HCT116 (cell line): ENCODE data around the gene NKX6-1. TPM values are rescaled to one million over a fixed set of nuclear protein-coding genes. Genes with fewer than 3 reads are reported as not detected.

ENCODE experiments used
- ATAC-seq: fragments of 200-7000 bp; cut with Tn5 transposase; 2 replicates; pipeline ENCODE4 v1.9.1; 2020; ENCODE audit warnings: mild to moderate bottlenecking, moderate library complexity
- BruUV-seq: library from RNA; stranded (reverse); fragments of 400-500 nt; replicated peaks from 2 replicates; lab custom pipeline; 2021; lab: Mats Ljungman, UMichigan
- CTCF ChIA-PET: fragments of 300-600 bp; sonication (Branson Sonifier 250); formaldehyde crosslinking; loops from one replicate; lab custom pipeline; 2021; ENCODE audit warnings: antibody characterized with exemption; lab: Charles Lee
- POLR2A ChIA-PET: fragments of 300-600, 350-600 bp; sonication (Branson Sonifier 250); formaldehyde crosslinking; loops from one replicate; lab custom pipeline; 2021; ENCODE audit warnings: antibody characterized with exemption; lab: Charles Lee
- RAD21 ChIA-PET, 2 experiments: fragments of 300-600 bp; sonication (Branson Sonifier 250); formaldehyde crosslinking; loops; one replicate each; lab custom pipeline; 2023; ENCODE audit warnings: low total read pairs in 2 of 2; ENCODE audit not compliant: uncharacterized antibody in 2 of 2, unreplicated experiment in 2 of 2, low non-redundant PET in 1 of 2; lab: Charles Lee
- DNase-seq: peaks from one replicate; pipeline ENCODE4 v3.0.0-alpha.2; 2010; ENCODE audit warnings: low read depth, low spot score
- H2AFZ ChIP-seq: fragments of 200-600 bp; shearing (Covaris generic), sonication (generic); 2 replicates; pipeline ENCODE4 v1.6.1; 2017; ENCODE audit warnings: low read depth, mixed run types, mixed read lengths, antibody characterized with exemption, low read length; ENCODE audit not compliant: poor library complexity, severe bottlenecking
- H3K27ac ChIP-seq: 2 replicates; pipeline ENCODE4 v1.5.1; 2012; ENCODE audit warnings: low read depth, low read length
- H3K27me3 ChIP-seq: fragments of 200-600 bp; sonication (generic); 2 replicates; pipeline ENCODE4 v1.6.1; 2016; ENCODE audit warnings: mixed run types, low read length, mixed read lengths; ENCODE audit not compliant: insufficient read depth
- H3K36me3 ChIP-seq, 2 experiments: fragments of 200-500 bp in 1 of 2; fragments of 200-600 bp in 1 of 2; sonication (Bioruptor generic) in 1 of 2; sonication (generic) in 1 of 2; 2 replicates each; pipeline versions ENCODE4 v1.5.1 to v1.6.1; 2014 to 2016; ENCODE audit warnings: low read length in 2 of 2, inconsistent platforms in 1 of 2, mixed read lengths in 1 of 2, mixed run types in 1 of 2; ENCODE audit not compliant: insufficient read depth in 2 of 2, control insufficient read depth in 1 of 2
- H3K4me1 ChIP-seq, 2 experiments: fragments of 200-600 bp in 1 of 2; sonication (generic) in 1 of 2; 2 replicates each; pipeline versions ENCODE4 v1.5.1 to v1.6.1; 2012 to 2017; ENCODE audit warnings: low read length in 2 of 2, inconsistent platforms in 1 of 2, mild to moderate bottlenecking in 1 of 2, mixed read lengths in 1 of 2, mixed run types in 1 of 2, moderate library complexity in 1 of 2; ENCODE audit not compliant: insufficient read depth in 2 of 2, control insufficient read depth in 1 of 2
- H3K4me2 ChIP-seq: fragments of 200-600 bp; sonication (generic); 2 replicates; pipeline ENCODE4 v1.6.1; 2017; ENCODE audit warnings: mixed run types, low read length, mixed read lengths
- H3K4me3 ChIP-seq, 2 experiments: fragments of 200-600 bp in 1 of 2; sonication (generic) in 1 of 2; replicated peaks in 1 of 2; 2 replicates each; pipeline ENCODE4 v1.5.1; 2011 to 2016; ENCODE audit warnings: low read length in 2 of 2, control low read depth in 1 of 2, low read depth in 1 of 2, mild to moderate bottlenecking in 1 of 2, mixed read lengths in 1 of 2, mixed run types in 1 of 2
- H3K79me2 ChIP-seq: fragments of 200-600 bp; sonication (generic); 2 replicates; pipeline ENCODE4 v1.6.1; 2017; ENCODE audit warnings: mild to moderate bottlenecking, mixed run types, low read length, moderate library complexity, mixed read lengths; ENCODE audit not compliant: insufficient read depth
- H3K9ac ChIP-seq: fragments of 200-600 bp; sonication (generic); 2 replicates; pipeline ENCODE4 v1.6.1; 2016; ENCODE audit warnings: low read length, mixed read lengths
- H3K9me2 ChIP-seq: fragments of 200-600 bp; sonication (generic), shearing (Covaris generic); 2 replicates; pipeline ENCODE4 v1.6.1; 2017; ENCODE audit warnings: mixed run types, mild to moderate bottlenecking, moderate library complexity; ENCODE audit not compliant: insufficient read depth
- H3K9me3 ChIP-seq, 2 experiments: fragments of 200-500 bp in 1 of 2; fragments of 200-600 bp in 1 of 2; sonication (Bioruptor generic) in 1 of 2; sonication (generic) in 1 of 2; 2 replicates each; pipeline ENCODE4 v1.6.1; 2014 to 2017; ENCODE audit warnings: low read length in 2 of 2, mixed read lengths in 2 of 2, inconsistent platforms in 1 of 2, low read depth in 1 of 2, mild to moderate bottlenecking in 1 of 2, mixed run types in 1 of 2, moderate library complexity in 1 of 2; ENCODE audit not compliant: control insufficient read depth in 1 of 2, insufficient read depth in 1 of 2
- H4K20me1 ChIP-seq: fragments of 200-600 bp; sonication (generic), shearing (Covaris generic); 2 replicates; pipeline ENCODE4 v1.6.1; 2017; ENCODE audit warnings: mixed run types, mild to moderate bottlenecking, moderate library complexity; ENCODE audit not compliant: insufficient read depth
- CBX3 ChIP-seq: IDR thresholded peaks from 2 replicates; pipeline ENCODE4 v1.6.1; 2012; ENCODE audit warnings: low read depth
- CEBPB ChIP-seq: IDR thresholded peaks from 2 replicates; pipeline ENCODE4 v1.6.1; 2012; ENCODE audit warnings: low read depth
- EGR1 ChIP-seq: IDR thresholded peaks from 2 replicates; pipeline ENCODE4 v1.6.1; 2012; ENCODE audit warnings: low read depth
- ELF1 ChIP-seq: IDR thresholded peaks from 2 replicates; pipeline ENCODE4 v1.6.1; 2012; ENCODE audit warnings: low read depth, borderline replicate concordance
- FOSL1 ChIP-seq: IDR thresholded peaks from 2 replicates; pipeline ENCODE4 v1.6.1; 2012; ENCODE audit warnings: low read depth
- JUND ChIP-seq: IDR thresholded peaks from 2 replicates; pipeline ENCODE4 v1.6.1; 2012
- SP1 ChIP-seq: IDR thresholded peaks from 2 replicates; pipeline ENCODE4 v1.6.1; 2012; ENCODE audit warnings: low read depth
- SRF ChIP-seq: IDR thresholded peaks from 2 replicates; pipeline ENCODE4 v1.6.1; 2012; ENCODE audit warnings: low read depth
- TCF7L2 ChIP-seq: IDR thresholded peaks from 2 replicates; pipeline ENCODE4 v1.7.0; 2011; ENCODE audit warnings: borderline replicate concordance, inconsistent platforms; ENCODE audit not compliant: insufficient read depth, insufficient read length; ENCODE audit errors: extremely low read depth
- YY1 ChIP-seq: IDR thresholded peaks from 2 replicates; pipeline ENCODE4 v1.6.1; 2011; ENCODE audit warnings: low read length, low read depth, moderate library complexity, mild to moderate bottlenecking; ENCODE audit not compliant: insufficient replicate concordance; ENCODE audit errors: extremely low read depth
- intact Hi-C: fragments of 100-400 bp; cut with micrococcal nuclease; formaldehyde crosslinking; loops from 2 replicates; pipeline ENCODE4 v1.10.0; 2022
- total RNA-seq: library from RNA; stranded (reverse); gene quantifications from one replicate; pipeline ENCODE4 v1.2.1, GENCODE V29; 2021; ENCODE audit not compliant: unreplicated experiment
- TF ChIP-seq, protein P1 (sequence below): IDR thresholded peaks from 2 replicates; pipeline ENCODE4 v1.6.1; 2011; ENCODE audit warnings: mild to moderate bottlenecking, low read length, moderate library complexity; ENCODE audit not compliant: insufficient replicate concordance; ENCODE audit errors: extremely low read depth
- TF ChIP-seq, protein P2 (sequence below): IDR thresholded peaks from 2 replicates; pipeline ENCODE4 v1.6.1; 2012; ENCODE audit warnings: low read depth
- TF ChIP-seq, protein P3 (sequence below), 3 experiments: fragments of 200-600 bp in 1 of 3; sonication (generic) in 1 of 3; IDR thresholded peaks in 2 of 3; conservative IDR thresholded peaks in 1 of 3; 2 replicates each; pipeline ENCODE4 v1.5.1; 2012 to 2017; ENCODE audit warnings: low read depth in 2 of 3, low read length in 2 of 3, antibody characterized with exemption in 1 of 3, borderline replicate concordance in 1 of 3, control low read depth in 1 of 3, mild to moderate bottlenecking in 1 of 3, mixed read lengths in 1 of 3, mixed run types in 1 of 3, moderate library complexity in 1 of 3; ENCODE audit not compliant: insufficient read depth in 1 of 3

Gene NKX6-1
- total RNA-seq, 1 experiment from 2014 or later: 4.2 TPM

GRCh38 chr4:84507941-84508340 lies 8.8 kb upstream of the NKX6-1 start:
- no peak overlapping the region for H3K4me2 ChIP-seq
- no peak for ATAC-seq
- TF ChIP-seq CBX3 (no peak), ELF1 (no peak), SP1 (no peak), YY1 (no peak), SRF (no peak), JUND (no peak), CEBPB (no peak), TCF7L2 (no peak), FOSL1 (no peak), EGR1 (no peak)
- TF ChIP-seq, protein P1, sequence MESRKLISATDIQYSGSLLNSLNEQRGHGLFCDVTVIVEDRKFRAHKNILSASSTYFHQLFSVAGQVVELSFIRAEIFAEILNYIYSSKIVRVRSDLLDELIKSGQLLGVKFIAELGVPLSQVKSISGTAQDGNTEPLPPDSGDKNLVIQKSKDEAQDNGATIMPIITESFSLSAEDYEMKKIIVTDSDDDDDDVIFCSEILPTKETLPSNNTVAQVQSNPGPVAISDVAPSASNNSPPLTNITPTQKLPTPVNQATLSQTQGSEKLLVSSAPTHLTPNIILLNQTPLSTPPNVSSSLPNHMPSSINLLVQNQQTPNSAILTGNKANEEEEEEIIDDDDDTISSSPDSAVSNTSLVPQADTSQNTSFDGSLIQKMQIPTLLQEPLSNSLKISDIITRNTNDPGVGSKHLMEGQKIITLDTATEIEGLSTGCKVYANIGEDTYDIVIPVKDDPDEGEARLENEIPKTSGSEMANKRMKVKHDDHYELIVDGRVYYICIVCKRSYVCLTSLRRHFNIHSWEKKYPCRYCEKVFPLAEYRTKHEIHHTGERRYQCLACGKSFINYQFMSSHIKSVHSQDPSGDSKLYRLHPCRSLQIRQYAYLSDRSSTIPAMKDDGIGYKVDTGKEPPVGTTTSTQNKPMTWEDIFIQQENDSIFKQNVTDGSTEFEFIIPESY: no peak
- TF ChIP-seq, protein P2, sequence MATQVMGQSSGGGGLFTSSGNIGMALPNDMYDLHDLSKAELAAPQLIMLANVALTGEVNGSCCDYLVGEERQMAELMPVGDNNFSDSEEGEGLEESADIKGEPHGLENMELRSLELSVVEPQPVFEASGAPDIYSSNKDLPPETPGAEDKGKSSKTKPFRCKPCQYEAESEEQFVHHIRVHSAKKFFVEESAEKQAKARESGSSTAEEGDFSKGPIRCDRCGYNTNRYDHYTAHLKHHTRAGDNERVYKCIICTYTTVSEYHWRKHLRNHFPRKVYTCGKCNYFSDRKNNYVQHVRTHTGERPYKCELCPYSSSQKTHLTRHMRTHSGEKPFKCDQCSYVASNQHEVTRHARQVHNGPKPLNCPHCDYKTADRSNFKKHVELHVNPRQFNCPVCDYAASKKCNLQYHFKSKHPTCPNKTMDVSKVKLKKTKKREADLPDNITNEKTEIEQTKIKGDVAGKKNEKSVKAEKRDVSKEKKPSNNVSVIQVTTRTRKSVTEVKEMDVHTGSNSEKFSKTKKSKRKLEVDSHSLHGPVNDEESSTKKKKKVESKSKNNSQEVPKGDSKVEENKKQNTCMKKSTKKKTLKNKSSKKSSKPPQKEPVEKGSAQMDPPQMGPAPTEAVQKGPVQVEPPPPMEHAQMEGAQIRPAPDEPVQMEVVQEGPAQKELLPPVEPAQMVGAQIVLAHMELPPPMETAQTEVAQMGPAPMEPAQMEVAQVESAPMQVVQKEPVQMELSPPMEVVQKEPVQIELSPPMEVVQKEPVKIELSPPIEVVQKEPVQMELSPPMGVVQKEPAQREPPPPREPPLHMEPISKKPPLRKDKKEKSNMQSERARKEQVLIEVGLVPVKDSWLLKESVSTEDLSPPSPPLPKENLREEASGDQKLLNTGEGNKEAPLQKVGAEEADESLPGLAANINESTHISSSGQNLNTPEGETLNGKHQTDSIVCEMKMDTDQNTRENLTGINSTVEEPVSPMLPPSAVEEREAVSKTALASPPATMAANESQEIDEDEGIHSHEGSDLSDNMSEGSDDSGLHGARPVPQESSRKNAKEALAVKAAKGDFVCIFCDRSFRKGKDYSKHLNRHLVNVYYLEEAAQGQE: no peak
- TF ChIP-seq, protein P3, sequence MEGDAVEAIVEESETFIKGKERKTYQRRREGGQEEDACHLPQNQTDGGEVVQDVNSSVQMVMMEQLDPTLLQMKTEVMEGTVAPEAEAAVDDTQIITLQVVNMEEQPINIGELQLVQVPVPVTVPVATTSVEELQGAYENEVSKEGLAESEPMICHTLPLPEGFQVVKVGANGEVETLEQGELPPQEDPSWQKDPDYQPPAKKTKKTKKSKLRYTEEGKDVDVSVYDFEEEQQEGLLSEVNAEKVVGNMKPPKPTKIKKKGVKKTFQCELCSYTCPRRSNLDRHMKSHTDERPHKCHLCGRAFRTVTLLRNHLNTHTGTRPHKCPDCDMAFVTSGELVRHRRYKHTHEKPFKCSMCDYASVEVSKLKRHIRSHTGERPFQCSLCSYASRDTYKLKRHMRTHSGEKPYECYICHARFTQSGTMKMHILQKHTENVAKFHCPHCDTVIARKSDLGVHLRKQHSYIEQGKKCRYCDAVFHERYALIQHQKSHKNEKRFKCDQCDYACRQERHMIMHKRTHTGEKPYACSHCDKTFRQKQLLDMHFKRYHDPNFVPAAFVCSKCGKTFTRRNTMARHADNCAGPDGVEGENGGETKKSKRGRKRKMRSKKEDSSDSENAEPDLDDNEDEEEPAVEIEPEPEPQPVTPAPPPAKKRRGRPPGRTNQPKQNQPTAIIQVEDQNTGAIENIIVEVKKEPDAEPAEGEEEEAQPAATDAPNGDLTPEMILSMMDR (IDR thresholded peaks at IDR 0.05 in 2 of 3, conservative IDR thresholded peaks at IDR 0.05 in 1 of 3; ENCODE audit: borderline replicate concordance in 1 of 3, insufficient read depth in 1 of 3, low read depth in 2 of 3, low read length in 2 of 3): no peak
- TF ChIP-seq, all 23 proteins: peak for 0
- intact Hi-C loops: loop anchor here (2.0 to 10.0 kb wide), 4 partner anchors 67 to 1003 kb away; no protein-coding TSS in a partner anchor
- no peak overlapping the region for H3K9ac ChIP-seq
- no peaks in the 10 kb centered on the region for H3K9me3 ChIP-seq
- no peaks in the 10 kb centered on the region for H3K79me2 ChIP-seq
- DNase-seq: no peak
- H2AFZ ChIP-seq: no peak overlapping the region
- ChIA-PET RAD21 (no interaction called here), CTCF (no interaction called here), POLR2A (no interaction called here)
- no peaks in the 10 kb centered on the region for H3K27me3 ChIP-seq
- no peak overlapping the region for H3K4me3 ChIP-seq
- H3K27ac ChIP-seq: no peak overlapping the region
- H4K20me1 ChIP-seq: no peaks in the 10 kb centered on the region
- BruUV-seq: no TSS peak
- H3K9me2 ChIP-seq: no peaks in the 10 kb centered on the region
- H3K36me3 ChIP-seq: no peaks in the 10 kb centered on the region
- no peaks in the 10 kb centered on the region for H3K4me1 ChIP-seq
